GM19328 (cell line): ENCODE results near the gene LEO1.
"Not testable (repeated sequence)": the region's sequence is repeated elsewhere in the genome, so short reads cannot be mapped to it uniquely, and the experiment has no call there.

Experiments used
- ATAC-seq: cut with Tn5 transposase; IDR thresholded peaks from one replicate; pipeline ENCODE4 v1.9.1; 2021; ENCODE audit warnings: mild to moderate bottlenecking, moderate library complexity; ENCODE audit not compliant: unreplicated experiment

Gene LEO1

GRCh38 chr15:52004806-52005205, 33.2 kb upstream of the LEO1 start:
- no peak for ATAC-seq

GRCh38 chr15:52003710-52004109, 32.1 kb upstream of the LEO1 start:
- no peak for ATAC-seq

- ATAC-seq, result not testable (repeated sequence)
These were observed 31.5 kb upstream of the LEO1 start for GRCh38 chr15:52003089-52003488.

GRCh38 chr15:52002351-52002750, 30.8 kb upstream of the LEO1 start:
- no peak for ATAC-seq

- ATAC-seq, result no peak
These were observed 21.4 kb upstream of the LEO1 start for GRCh38 chr15:51992953-51993352.

- no peak for ATAC-seq
These were observed 19.6 kb upstream of the LEO1 start for GRCh38 chr15:51991141-51991540.

GRCh38 chr15:51982770-51983103, 11.2 kb upstream of the LEO1 start:
- no peak for ATAC-seq

GRCh38 chr15:51982013-51982769, 10.6 kb upstream of the LEO1 start:
- peak; percentile 82 for ATAC-seq

- ATAC-seq, result no peak
These were observed 2.2 kb upstream of the LEO1 start for GRCh38 chr15:51973775-51974174.

GRCh38 chr15:51973220-51973619, 1.6 kb upstream of the LEO1 start:
- ATAC-seq, result no peak

GRCh38 chr15:51971032-51971374, 575 bp downstream of the LEO1 start:
- ATAC-seq, result no peak

- ATAC-seq, result no peak
These were observed 1.3 kb downstream of the LEO1 start for GRCh38 chr15:51970132-51970817.

- no peak for ATAC-seq
These were observed 1.9 kb downstream of the LEO1 start for GRCh38 chr15:51969728-51970127.

GRCh38 chr15:51967583-51967982, 4.0 kb downstream of the LEO1 start:
- no peak for ATAC-seq

GRCh38 chr15:51966192-51966591, 5.4 kb downstream of the LEO1 start:
- ATAC-seq, result no peak

GRCh38 chr15:51965691-51966090, 5.9 kb downstream of the LEO1 start:
- no peak for ATAC-seq

- ATAC-seq, result no peak
These were observed 16.1 kb downstream of the LEO1 start for GRCh38 chr15:51955504-51955903.

- ATAC-seq, result no peak
These were observed 18.8 kb downstream of the LEO1 start for GRCh38 chr15:51952805-51953204.

GRCh38 chr15:51947124-51947523, 24.5 kb downstream of the LEO1 start:
- ATAC-seq, result no peak

- no peak for ATAC-seq
These were observed 32.4 kb downstream of the LEO1 start for GRCh38 chr15:51939216-51939615.

- no peak for ATAC-seq
These were observed 33.3 kb downstream of the LEO1 start for GRCh38 chr15:51938286-51938685.

- ATAC-seq, result no peak
These were observed 35.5 kb downstream of the LEO1 start for GRCh38 chr15:51936105-51936478.
